8988T (cell line): Measurements from ENCODE around the gene PDZD7.
A peak's percentile ranks its signal among the peaks of the same experiment; 100 is the strongest.

ENCODE experiments used
- DNase-seq: peaks from one replicate; pipeline ENCODE4 v3.0.0; 2011

PDZD7 gene

DNA sequence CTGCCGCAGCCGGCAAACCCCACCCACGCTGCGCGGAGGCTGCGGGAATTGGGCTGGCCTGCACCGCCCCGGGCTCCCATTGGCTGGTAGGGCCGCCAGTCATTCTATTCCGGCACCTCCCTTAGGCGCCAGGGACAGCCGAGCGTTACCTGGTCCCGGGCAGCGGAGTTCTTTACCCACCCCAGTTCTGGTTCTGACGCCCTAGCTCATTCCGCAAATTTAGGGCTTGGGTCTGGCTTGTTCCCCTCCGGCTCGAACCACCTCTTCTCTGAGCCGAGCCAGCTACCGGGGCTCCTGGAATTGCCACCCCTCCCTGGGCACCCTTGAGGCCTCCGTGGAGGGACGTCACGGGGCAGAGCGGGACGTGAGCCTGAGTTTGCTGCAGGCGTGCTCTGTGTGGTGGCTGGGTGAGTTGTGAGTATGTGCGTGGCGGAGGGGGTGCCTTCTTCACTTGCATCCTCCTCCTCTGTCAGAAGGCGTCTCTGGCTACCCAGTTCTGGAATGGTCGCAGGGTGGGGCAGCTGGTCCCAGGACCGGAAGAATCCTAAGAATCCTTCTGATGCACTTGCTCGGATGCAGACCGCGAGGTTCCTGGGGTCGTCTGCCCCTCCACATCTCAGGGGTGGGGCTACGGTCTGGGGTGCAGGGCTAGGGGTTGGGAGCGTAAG is at the start of gene PDZD7, which contains the start of gene SFXN3:
Gene PDZD7 (minus strand): TSS at position 2 of the 668 bp plus-strand sequence. CDS start 910 bp downstream, outside the sequence.
Gene SFXN3 (plus strand): TSS at position 107 of the 668 bp plus-strand sequence. CDS start 3,461 bp downstream, outside the sequence.
- peak; percentile 93 for DNase-seq

GRCh38 chr10:101079874-101080273 is 48.9 kb upstream of the PDZD7 start:
- no peak for DNase-seq

GRCh38 chr10:101076630-101077029 is 45.7 kb upstream of the PDZD7 start:
- no peak for DNase-seq

GRCh38 chr10:101075775-101076174 is 44.8 kb upstream of the PDZD7 start:
- DNase-seq, result no peak

- DNase-seq, result no peak
Observed at GRCh38 chr10:101073631-101074030, 42.7 kb upstream of the PDZD7 start.

DNA sequence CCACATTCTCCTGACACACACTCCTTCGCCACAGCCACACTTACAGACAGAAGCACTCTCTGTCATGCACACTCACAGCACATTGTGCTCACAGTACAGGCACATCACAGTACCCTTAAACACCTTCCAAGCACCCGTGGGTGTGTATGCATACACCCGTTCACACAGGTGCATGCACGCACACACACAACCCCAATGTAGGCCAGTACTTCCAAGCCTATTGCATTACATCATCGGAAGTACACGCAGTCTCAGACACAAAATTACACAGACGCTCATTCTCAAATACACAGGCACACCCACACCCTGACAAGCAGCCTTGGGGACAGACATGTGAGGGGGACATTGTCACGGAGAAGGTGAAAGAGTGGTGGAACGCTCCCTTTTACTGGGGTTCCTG is 42.0 kb upstream of the PDZD7 start:
- no peak for DNase-seq

GRCh38 chr10:101071885-101072433 is 41.0 kb upstream of the PDZD7 start:
- DNase-seq, result no peak

- no peak for DNase-seq
Observed at GRCh38 chr10:101071267-101071884, 40.4 kb upstream of the PDZD7 start.

DNA sequence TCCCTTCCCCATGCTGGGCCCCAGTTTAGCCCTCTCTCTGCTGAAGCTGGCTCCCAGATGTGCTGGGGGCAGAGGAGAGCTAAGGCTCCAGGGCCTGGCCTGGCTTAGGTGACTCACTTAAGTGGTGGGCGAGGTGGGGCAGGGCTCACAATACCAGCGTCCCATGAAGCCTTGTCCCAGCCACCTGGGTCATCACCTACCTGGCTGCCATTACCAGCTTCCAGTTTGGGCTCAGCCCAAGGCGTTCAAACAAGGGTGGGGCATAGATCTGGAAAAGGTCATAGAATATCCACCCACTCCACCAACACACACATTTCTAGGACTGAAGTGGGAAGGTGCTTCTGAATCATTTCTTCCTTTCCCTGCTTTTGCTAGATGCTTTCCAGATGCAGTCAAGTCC is 39.2 kb upstream of the PDZD7 start:
- DNase-seq, result no peak

GRCh38 chr10:101069441-101069840 is 38.5 kb upstream of the PDZD7 start:
- no peak for DNase-seq

DNA sequence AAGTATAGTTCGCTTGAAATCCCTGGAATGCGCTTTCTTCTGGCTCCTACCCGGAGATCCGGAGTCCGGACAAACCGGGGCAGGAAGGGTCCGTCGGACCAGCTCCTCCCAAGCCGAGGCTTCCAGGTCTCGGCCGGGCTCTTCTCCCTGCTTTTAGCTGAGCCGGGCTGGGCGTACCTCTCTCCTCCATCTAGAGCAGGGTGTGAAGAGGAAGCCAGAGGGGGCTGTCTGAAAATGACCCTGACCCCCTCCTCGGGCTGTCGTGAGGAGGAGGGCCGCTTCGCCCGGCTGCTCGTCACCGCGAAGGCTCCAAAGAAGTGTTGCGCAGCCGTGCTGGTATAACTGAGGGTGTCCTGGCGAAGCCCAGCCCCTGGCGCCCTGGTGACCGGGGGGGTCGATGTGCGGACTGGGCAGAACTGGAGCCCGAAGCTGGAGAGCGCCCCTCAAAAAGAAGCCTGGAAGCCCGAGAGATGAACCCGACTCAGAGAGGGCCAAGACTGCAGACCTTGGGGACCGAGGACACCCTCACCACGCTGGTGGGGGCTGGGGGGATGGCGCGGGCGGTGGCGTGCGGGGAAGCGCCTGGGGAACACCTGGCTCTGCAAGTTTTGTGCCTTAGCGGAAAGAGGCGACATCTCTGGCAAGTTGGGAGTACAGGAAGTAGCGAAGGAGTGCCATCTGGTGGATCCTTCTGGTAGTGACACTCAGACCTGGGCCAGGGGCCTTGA is 36.6 kb upstream of the PDZD7 start:
- DNase-seq, result peak; percentile 63

DNA sequence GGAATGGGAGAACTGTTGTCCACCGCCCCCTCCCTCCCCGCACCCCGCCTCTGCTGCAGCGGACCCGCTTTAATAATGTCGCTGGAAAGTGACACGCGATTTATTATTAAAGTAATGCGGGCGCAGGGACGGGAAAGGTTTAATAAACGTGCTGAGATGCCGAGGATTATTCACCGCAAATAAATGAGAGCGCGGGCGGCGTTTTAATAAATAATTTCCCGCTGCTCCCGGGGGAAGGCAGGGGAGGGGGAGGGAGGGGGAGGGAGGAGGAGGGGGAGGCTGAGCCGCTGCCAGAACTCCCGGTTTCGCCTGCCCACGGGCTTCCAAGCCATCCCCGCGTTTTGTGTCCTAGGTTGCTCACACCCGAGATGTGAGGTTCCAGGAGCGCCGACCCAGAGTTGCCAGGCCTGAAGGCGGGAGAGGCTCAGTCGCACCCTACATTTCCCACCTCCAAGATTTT is 36.0 kb upstream of the PDZD7 start:
- no peak for DNase-seq

- DNase-seq, result peak; percentile 94
Observed at GRCh38 chr10:101066146-101066895, 35.4 kb upstream of the PDZD7 start.

GRCh38 chr10:101065481-101066145 is 34.7 kb upstream of the PDZD7 start:
- no peak for DNase-seq

- DNase-seq, result no peak
Observed at GRCh38 chr10:101064415-101065030, 33.6 kb upstream of the PDZD7 start.

GRCh38 chr10:101063548-101064414 is 32.9 kb upstream of the PDZD7 start:
- DNase-seq, result no peak

GRCh38 chr10:101063050-101063525 is 32.2 kb upstream of the PDZD7 start:
- no peak for DNase-seq

DNA sequence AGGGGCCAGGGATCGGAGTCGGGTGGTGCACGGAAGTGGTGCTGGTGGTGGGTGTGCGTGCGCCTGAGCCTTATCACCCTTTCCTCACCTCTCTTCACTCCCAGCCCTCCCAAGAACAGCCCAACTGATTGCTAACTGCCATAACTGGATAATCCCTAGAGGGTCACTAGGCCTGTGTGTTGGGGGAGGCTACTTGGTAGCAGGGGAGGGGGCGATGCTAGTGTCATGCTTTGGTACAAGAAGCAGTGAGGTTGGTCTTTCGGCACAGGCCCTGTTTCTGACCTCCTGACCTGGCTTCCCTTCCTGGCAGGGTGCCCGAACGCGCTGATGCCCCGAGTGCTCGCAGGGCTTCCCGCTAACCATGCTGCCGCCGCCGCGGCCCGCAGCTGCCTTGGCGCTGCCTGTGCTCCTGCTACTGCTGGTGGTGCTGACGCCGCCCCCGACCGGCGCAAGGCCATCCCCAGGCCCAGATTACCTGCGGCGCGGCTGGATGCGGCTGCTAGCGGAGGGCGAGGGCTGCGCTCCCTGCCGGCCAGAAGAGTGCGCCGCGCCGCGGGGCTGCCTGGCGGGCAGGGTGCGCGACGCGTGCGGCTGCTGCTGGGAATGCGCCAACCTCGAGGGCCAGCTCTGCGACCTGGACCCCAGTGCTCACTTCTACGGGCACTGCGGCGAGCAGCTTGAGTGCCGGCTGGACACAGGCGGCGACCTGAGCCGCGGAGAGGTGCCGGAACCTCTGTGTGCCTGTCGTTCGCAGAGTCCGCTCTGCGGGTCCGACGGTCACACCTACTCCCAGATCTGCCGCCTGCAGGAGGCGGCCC is 31.5 kb upstream of the PDZD7 start:
- DNase-seq, result peak; percentile 81

DNA sequence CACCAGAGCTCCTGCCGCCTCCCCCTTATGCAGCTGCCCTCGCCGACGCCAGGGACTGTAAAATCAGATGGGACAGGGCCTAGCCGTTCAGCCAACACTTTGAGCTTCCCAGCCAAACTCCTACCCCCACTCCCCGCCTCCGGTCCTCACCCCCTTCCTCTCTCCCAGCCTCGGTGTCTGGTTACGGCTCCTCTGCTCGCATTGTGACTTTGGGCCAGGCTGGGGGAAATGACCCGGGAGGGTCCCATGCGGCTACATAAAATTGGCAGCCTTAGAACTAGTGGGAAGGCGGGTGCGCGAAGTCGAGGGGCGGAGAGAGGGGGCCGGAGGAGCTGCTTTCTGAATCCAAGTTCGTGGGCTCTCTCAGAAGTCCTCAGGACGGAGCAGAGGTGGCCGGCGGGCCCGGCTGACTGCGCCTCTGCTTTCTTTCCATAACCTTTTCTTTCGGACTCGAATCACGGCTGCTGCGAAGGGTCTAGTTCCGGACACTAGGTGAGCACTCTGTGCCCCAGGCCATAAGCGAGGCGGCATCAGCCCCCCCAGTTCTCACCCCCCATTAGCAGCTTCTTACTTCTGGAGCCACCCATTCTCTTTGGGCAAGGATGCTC is 30.8 kb upstream of the PDZD7 start, which contains the start of gene KAZALD1:
Gene KAZALD1 (plus strand): TSS at position 366 of the 608 bp plus-strand sequence. CDS start 604 bp downstream, outside the sequence.
- DNase-seq, result peak; percentile 52
